Common myeloid progenitor, CD34-positive (primary cell): ENCODE data around the gene CADPS2.
A peak's percentile ranks its signal among the peaks of the same experiment; 100 is the strongest.

Source experiments
- CTCF ChIA-PET: fragments of 350-600 bp; sonication (Branson Sonifier 250); formaldehyde crosslinking; loops from one replicate; lab custom pipeline; 2021; ENCODE audit warnings: antibody characterized with exemption; lab: Charles Lee
- POLR2A ChIA-PET: fragments of 350-600 bp; sonication (Branson Sonifier 250); formaldehyde crosslinking; loops from one replicate; lab custom pipeline; 2021; ENCODE audit warnings: antibody characterized with exemption; lab: Charles Lee
- DNase-seq, 3 donors: peaks; one replicate each; pipeline versions ENCODE4 v3.0.0 to v3.0.0-alpha.2; 2013
- H3K27ac ChIP-seq, 2 experiments: 1 replicate in 1 of 2; 2 replicates in 1 of 2; pipeline ENCODE4 v1.7.0; 2013; ENCODE audit warnings: inconsistent platforms in 2 of 2, low read length in 2 of 2, mild to moderate bottlenecking in 2 of 2, low read depth in 1 of 2, moderate library complexity in 1 of 2; ENCODE audit not compliant: severe bottlenecking in 2 of 2, insufficient read depth in 1 of 2, poor library complexity in 1 of 2
- H3K27me3 ChIP-seq, 5 experiments: replicated peaks in 2 of 5; 1 replicate in 3 of 5; 2 replicates in 2 of 5; pipeline versions ENCODE4 v1.6.1 to v1.7.0; 2013; ENCODE audit warnings: low read length in 4 of 5, mild to moderate bottlenecking in 2 of 5, moderate library complexity in 2 of 5, inconsistent platforms in 1 of 5; ENCODE audit not compliant: insufficient read depth in 5 of 5, control insufficient read depth in 4 of 5
- H3K36me3 ChIP-seq, 4 experiments: 1 replicate in 2 of 4; 2 replicates in 2 of 4; pipeline versions ENCODE4 v1.6.1 to v1.7.0; 2013; ENCODE audit warnings: low read length in 3 of 4, control low read depth in 1 of 4, mild to moderate bottlenecking in 1 of 4; ENCODE audit not compliant: control insufficient read depth in 4 of 4, insufficient read depth in 4 of 4
- H3K4me1 ChIP-seq, 4 experiments: 1 replicate in 3 of 4; 2 replicates in 1 of 4; pipeline versions ENCODE4 v1.6.1 to v1.7.1; 2013; ENCODE audit warnings: low read length in 3 of 4, mild to moderate bottlenecking in 3 of 4, control low read depth in 1 of 4, inconsistent platforms in 1 of 4, moderate library complexity in 1 of 4; ENCODE audit not compliant: control insufficient read depth in 4 of 4, insufficient read depth in 4 of 4; ENCODE audit errors: control extremely low read depth in 1 of 4
- H3K4me3 ChIP-seq, 7 experiments: 1 replicate in 4 of 7; 2 replicates in 3 of 7; pipeline versions ENCODE4 v1.5.1 to v1.7.0; 2013; ENCODE audit warnings: mild to moderate bottlenecking in 7 of 7, low read length in 6 of 7, moderate library complexity in 6 of 7, inconsistent platforms in 2 of 7, low read depth in 2 of 7, control low read depth in 1 of 7; ENCODE audit not compliant: insufficient read depth in 4 of 7, control insufficient read depth in 1 of 7; ENCODE audit errors: extremely low read depth in 1 of 7
- H3K9me3 ChIP-seq, 5 experiments: 1 replicate in 4 of 5; 2 replicates in 1 of 5; pipeline versions ENCODE4 v1.6.1 to v1.7.1; 2013; ENCODE audit warnings: low read length in 4 of 5, mild to moderate bottlenecking in 2 of 5, inconsistent platforms in 1 of 5, low read depth in 1 of 5, moderate library complexity in 1 of 5; ENCODE audit not compliant: control insufficient read depth in 4 of 5, insufficient read depth in 2 of 5; ENCODE audit errors: control extremely low read depth in 1 of 5
- WGBS: methylation state at CpG from one replicate; pipeline ENCODE4 v1.1.5; 2013; ENCODE audit not compliant: insufficient coverage; 5-methylcytosine and 5-hydroxymethylcytosine counted together

Gene CADPS2

GRCh38 chr7:122329145-122329802, 557.0 kb downstream of the CADPS2 start:
- peaks cover 0 to 21% (median 3%) of the 10 kb centered on the region in 5 experiments for H3K27me3 ChIP-seq
- H3K4me3 ChIP-seq, result no peak overlapping the region
- no peak overlapping the region for H3K27ac ChIP-seq
- H3K4me1 ChIP-seq, result no peaks in the 10 kb centered on the region
- CTCF ChIA-PET, result no interaction called here
- 66% methylated on average over 4 of the region's 8 CpGs for WGBS
- POLR2A ChIA-PET, result no interaction called here
- no peaks in the 10 kb centered on the region for H3K36me3 ChIP-seq
- H3K9me3 ChIP-seq, result no peaks in the 10 kb centered on the region
- no peak for DNase-seq

- CTCF ChIA-PET, result no interaction called here
- no peaks in the 10 kb centered on the region for H3K9me3 ChIP-seq
- no peak overlapping the region for H3K4me3 ChIP-seq
- no peaks in the 10 kb centered on the region for H3K4me1 ChIP-seq
- H3K36me3 ChIP-seq, result no peaks in the 10 kb centered on the region
- POLR2A ChIA-PET, result no interaction called here
- H3K27me3 ChIP-seq, result peaks cover 0 to 19% (median 3%) of the 10 kb centered on the region in 5 experiments
- no peak overlapping the region for H3K27ac ChIP-seq
- DNase-seq, result no peak
- WGBS, result no CpG with 5 or more reads among the region's 3 CpGs
Measured at GRCh38 chr7:122327969-122328368, 558.3 kb downstream of the CADPS2 start.

- Histone ChIP-seq H3K4me1 (peaks cover 0 to 7% (median under 1%) of the 10 kb centered on the region in 4 experiments), H3K36me3 (no peaks in the 10 kb centered on the region), H3K27ac (no peak overlapping the region), H3K9me3 (peaks cover 0 to 4% (median under 1%) of the 10 kb centered on the region in 5 experiments), H3K27me3 (peaks cover 35 to 90% (median 53%) of the 10 kb centered on the region in 5 experiments), H3K4me3 (peak overlapping the region in 1 of 7 experiments; percentile 14)
- 5% methylated on average over 64 of the region's 71 CpGs for WGBS
- POLR2A ChIA-PET, result no interaction called here
- CTCF ChIA-PET, result interaction anchor here (1.1 to 2.0 kb wide), 3 partner anchors 11 to 18 kb away, joined by 3 to 5 read pairs (median 4); no protein-coding TSS in a partner anchor
- no peak for DNase-seq
Measured at GRCh38 chr7:122316467-122317388, 569.5 kb downstream of the CADPS2 start.

DNA sequence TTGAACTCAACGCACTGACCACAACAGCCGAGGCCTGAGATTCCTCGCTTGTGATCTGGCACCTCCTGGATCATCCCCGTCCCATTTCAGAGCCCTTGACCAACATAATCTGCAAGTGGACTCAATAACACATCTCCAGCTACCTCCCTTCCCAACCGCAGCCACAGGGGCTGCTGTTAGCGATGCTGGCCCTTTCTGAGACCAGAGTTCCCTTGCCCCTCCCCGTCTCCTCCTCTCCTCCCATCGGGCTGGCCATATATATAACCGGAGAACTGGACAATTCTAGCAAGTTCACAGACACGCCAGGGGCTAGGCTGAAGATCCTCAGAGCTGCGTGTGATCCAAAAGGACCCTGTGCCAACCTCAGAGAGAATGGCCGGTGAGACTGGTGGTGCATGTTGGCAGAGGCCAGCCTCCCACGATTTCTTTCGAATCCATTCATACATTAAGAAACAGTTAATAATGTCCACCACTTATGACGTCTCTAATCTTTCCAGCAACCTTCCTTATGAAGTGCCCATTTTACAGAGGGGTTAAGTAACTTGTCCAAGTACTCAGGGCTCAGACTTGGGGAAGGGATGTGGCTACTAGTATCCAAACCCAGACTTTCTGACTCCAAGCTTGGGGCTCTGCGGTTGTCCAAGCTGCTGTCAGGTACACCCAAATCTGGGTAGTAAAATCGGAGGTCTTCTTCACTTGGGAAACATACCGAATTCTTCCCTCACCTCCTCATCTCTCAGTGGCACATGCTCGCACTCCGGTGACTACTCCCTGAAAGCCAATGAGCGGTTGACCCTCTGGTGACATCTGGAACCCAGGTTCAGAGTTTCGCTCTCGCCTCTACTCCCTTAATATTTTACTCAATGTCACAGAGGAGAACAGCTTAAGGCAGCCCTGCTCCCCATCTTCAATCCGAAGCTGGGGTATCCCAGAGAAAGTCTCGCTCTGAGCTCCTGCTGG, 570.5 kb downstream of the CADPS2 start:
- 12% methylated on average over 13 of the region's 25 CpGs for WGBS
- CTCF ChIA-PET, result interaction anchor here (1.1 to 2.0 kb wide), 2 partner anchors 10 to 14 kb away, joined by 3 to 5 read pairs; no protein-coding TSS in a partner anchor
- H3K4me1 ChIP-seq, result peaks cover 0 to 9% (median 1%) of the 10 kb centered on the region in 4 experiments
- H3K36me3 ChIP-seq, result no peaks in the 10 kb centered on the region
- no peak overlapping the region for H3K4me3 ChIP-seq
- H3K27ac ChIP-seq, result no peak overlapping the region
- POLR2A ChIA-PET, result no interaction called here
- no peak for DNase-seq
- H3K27me3 ChIP-seq, result peaks cover 40 to 96% (median 60%) of the 10 kb centered on the region in 5 experiments
- peaks cover 0 to 4% (median 2%) of the 10 kb centered on the region in 5 experiments for H3K9me3 ChIP-seq

- POLR2A ChIA-PET, result no interaction called here
- H3K36me3 ChIP-seq, result no peaks in the 10 kb centered on the region
Measured at GRCh38 chr7:122314284-122314683, 572.0 kb downstream of the CADPS2 start.

DNA sequence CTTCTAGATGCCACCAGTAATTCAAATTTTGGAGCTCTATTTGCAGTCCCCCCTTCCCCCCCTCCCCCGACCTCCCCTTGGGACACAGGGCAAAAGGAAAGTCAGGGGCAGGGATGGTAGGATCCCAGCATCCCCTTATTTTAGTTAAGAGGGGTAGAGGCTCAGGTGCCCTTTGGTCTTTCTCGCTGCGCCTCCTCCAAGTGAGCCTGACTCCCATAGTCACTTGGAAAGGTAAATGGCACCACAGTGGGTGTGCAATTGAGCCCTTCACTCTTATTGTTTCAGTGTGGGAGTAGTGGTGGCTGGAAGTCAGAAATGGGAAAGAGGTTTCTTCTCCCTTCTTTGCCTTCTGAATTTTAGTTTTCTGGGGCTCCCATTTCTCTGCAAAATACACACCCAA, 573.5 kb downstream of the CADPS2 start:
- Histone ChIP-seq H3K27ac (no peak overlapping the region), H3K9me3 (peaks cover 0 to 4% (median 2%) of the 10 kb centered on the region in 5 experiments), H3K4me1 (peaks cover 0 to 16% (median 5%) of the 10 kb centered on the region in 4 experiments), H3K36me3 (no peaks in the 10 kb centered on the region), H3K27me3 (peaks cover 48 to 100% (median 72%) of the 10 kb centered on the region in 5 experiments), H3K4me3 (no peak overlapping the region)
- WGBS, result no CpG with 5 or more reads among the region's 3 CpGs
- ChIA-PET CTCF (no interaction called here), POLR2A (no interaction called here)
- no peak for DNase-seq

More at GRCh38 chr7:122314284-122314683, 572.0 kb downstream of the CADPS2 start:
- no peak overlapping the region for H3K4me3 ChIP-seq
- WGBS, result 43% methylated on average over 2 of the region's 4 CpGs
- H3K27me3 ChIP-seq, result peaks cover 49 to 99% (median 71%) of the 10 kb centered on the region in 5 experiments
- H3K27ac ChIP-seq, result no peak overlapping the region
- DNase-seq, result no peak
- CTCF ChIA-PET, result no interaction called here
- H3K9me3 ChIP-seq, result peaks cover 0 to 4% (median 2%) of the 10 kb centered on the region in 5 experiments
- peaks cover 0 to 16% (median 5%) of the 10 kb centered on the region in 4 experiments for H3K4me1 ChIP-seq
